SHP77 (cell line): ENCODE measurements around the gene PVALEF.
A peak's percentile ranks its signal among the peaks of the same experiment; 100 is the strongest.

Source experiments
- DNase-seq, 2 experiments: peaks; one replicate each; lab custom pipeline; 2025; lab: John Stamatoyannopoulos, UW

The PVALEF gene

GRCh38 chr17:81196505-81197408, 31.4 kb downstream of the PVALEF start:
- no peak for DNase-seq

DNA sequence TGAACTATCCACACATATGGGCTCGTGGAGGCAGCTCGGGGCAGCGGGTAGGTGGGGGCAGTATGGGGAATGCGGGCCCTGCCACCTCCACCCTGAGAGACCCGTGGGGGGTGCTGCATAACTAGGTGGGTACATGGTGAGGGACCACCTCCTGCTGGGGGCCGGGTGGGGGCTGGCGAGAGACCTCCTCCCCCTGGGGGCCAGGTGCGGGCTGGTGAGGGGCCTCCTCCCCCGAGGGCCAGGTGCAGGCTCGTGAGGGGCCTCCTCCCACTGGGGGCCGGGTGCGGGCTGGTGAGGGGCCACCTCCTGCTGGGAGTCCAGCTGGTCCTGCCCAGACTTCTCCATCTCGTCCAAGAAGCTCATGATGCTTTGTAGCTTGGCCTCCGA, 32.1 kb downstream of the PVALEF start:
- DNase-seq, result no peak

- no peak for DNase-seq
These were observed 32.7 kb downstream of the PVALEF start for GRCh38 chr17:81197831-81198490.

DNA sequence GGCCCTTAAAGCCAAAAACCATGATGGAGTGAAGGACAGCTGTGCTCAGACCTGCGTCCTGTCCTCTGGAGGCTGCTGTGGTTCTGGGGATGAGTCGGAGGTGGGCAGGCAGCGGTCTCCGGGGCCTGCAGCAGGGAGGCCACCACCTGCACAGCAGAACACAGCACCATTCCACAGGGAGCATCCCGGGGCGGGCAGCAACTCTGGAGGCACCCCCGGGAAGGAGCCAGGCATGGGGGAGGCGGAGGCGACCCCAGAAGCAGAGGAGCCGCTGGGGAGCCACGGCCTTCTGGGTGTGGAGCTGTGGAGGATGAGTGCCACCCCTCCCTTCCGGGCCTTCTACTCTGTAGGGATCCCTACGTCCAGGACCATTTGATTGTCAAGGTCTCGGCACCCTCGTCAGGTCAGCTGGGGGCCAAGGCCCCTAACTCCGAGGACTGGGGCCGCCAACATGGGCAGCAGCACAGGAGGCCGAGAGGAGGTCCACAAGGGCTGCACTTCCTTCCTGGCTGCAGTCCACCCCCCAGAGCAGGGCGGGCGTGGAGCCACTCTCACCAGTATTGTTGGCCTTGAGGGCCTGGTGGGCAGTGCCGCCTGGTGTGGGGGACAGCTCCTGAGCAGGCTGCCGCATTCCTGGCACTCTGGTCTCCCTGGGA, 33.6 kb downstream of the PVALEF start:
- DNase-seq, result no peak

GRCh38 chr17:81199482-81199830, 34.1 kb downstream of the PVALEF start:
- no peak for DNase-seq

GRCh38 chr17:81200201-81200600, 34.9 kb downstream of the PVALEF start:
- no peak for DNase-seq

DNA sequence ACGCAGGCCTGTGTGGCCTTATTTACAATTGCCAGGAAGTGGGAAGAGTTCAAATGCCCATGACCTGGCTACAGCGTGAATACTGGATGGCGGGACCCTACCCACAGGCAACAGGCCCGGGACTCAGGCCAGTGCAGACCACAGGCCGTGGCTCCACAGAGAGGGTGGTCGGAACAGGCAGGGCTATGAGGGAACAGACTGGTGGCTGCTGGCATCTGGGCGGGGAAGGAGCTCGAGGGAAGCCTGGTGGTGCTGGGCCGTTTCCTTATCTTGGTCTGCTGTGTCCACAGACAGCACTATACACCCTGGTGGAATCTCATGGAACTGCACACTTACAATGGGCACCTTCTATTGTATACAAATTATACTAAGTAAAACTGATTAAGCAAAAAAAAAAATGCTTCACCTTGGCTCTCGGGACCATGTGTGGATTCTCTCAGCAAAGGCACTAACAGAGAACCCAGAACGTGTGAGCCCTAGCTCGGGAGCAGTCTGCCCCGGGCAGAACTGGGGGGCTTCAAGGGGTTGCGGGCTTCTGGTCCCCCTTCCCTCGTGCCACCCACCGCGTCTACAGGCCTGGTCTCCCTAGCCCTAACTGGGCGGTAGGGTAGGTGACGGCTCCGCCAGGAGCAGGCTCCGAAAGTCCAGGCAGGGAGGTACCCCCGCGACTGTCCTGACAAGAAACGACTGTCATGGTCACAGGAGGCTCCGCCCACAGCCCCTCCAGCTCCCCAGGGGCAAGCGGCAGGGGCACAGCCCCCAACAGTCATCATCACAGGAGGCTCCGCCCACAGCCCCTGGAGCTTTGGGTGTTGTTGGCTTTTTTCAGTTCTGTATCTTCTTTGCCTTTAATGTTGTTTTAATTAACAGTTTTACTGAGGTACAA, 35.6 kb downstream of the PVALEF start:
- DNase-seq, result peak; percentile 42 to 51

- DNase-seq, result no peak
These were observed 37.0 kb downstream of the PVALEF start for GRCh38 chr17:81202318-81202717.

DNA sequence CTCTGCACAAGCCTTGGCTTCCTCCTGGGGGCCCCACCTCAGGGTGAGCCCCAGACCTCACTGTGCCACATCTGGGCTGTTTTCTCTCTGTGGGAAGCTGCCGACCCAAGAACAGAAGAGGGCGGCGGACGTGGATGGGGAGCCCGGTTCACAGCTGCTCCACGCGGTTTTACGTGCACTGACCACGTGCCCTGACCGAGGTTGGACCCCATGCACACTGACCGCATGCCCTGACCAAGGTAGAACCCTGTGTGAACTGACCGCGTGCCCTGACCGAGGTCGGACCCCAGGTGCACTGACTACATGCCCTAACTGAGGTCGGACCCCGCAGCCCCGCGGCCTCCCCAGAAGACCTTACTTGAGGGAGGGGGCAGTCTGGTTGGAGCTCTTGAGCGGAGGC, 37.8 kb downstream of the PVALEF start:
- no peak for DNase-seq

GRCh38 chr17:81204578-81204977, 39.3 kb downstream of the PVALEF start:
- no peak for DNase-seq

DNA sequence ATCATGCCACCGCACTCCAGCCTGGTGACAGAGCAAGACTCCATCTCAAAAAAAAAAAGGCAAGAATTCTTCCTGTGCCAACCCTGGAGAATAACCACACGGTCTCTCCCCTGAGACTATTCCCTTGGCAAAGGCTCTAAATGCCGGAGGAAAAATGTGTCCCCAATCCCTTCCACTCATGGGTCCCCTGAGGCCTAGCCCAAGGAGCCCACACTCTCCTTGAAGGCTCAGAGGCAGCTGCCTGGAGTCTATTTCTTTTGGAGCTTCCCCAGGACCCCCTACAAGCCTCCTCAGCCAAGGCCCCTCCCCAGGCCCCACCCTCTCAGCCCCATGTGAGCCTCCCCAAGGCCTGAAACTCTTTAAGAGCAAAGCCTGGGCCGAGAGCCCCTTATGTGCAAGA, 40.9 kb downstream of the PVALEF start:
- no peak for DNase-seq

- no peak for DNase-seq
These were observed 41.4 kb downstream of the PVALEF start for GRCh38 chr17:81206657-81207056.

GRCh38 chr17:81207610-81208581, 42.6 kb downstream of the PVALEF start:
- DNase-seq, result peak in 1 of 2 experiments; percentile 61

GRCh38 chr17:81208651-81209050, 43.3 kb downstream of the PVALEF start:
- DNase-seq, result no peak

- no peak for DNase-seq
These were observed 43.8 kb downstream of the PVALEF start for GRCh38 chr17:81209141-81209540.

- DNase-seq, result no peak
These were observed 45.2 kb downstream of the PVALEF start for GRCh38 chr17:81210466-81210865.

- no peak for DNase-seq
These were observed 45.6 kb downstream of the PVALEF start for GRCh38 chr17:81210868-81211267.

DNA sequence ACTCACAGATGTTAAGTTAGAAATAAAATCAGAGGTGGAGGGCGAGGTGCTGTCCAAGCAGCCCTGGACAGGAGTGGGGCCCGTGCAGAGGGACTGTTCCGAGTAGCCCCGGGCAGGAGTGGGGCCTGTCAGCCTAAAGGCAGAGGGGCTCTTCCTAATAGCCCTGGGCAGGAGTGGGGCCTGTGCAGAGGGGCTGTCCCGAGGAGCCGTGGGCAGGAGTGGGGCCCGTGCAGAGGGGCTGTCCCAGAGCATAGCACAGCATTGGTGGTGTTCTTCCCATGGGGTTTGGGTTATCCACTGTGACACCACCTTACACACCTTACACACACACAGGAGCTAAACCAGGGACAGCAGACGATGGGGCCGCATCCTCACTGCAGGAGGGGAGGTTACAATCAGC, 47.1 kb downstream of the PVALEF start:
- no peak for DNase-seq

DNA sequence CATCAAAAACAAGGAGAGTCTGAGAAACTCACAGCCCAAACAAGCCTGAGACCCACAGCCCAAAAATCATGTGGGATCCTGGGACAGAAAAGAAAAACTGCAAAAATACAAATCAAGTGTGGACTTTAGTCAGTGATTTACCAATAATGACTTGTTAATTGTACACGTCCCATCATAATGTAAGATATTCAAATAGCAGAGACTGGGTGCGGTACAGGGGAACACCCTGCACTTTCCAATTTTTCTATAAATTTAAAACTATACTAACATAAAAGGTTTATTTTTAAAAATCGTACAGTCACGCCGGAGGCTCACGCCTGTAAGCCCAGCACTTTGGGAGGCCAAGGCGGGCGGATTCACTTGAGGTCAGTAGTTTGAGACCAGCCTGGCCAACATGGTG, 48.7 kb downstream of the PVALEF start:
- no peak for DNase-seq

DNA sequence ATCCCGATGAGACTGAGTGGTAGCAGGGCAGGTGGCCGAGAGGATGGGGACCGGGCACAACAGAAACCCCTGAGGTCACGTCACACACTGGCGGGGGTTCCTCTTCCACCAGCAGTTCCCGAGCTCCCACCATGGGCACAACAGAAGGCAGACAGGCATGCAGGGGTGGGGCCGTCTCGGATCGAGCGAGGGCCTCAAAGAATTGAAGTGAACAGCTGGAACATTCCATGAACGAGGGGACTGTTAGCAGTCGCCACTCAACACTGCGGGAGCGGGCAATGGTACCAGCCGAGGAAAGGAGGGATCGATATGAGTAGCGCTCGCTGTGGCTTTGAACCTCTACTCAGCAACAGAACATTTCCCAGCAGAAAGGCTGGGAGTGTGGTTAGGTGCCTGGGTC, 52.2 kb downstream of the PVALEF start:
- DNase-seq, result no peak

GRCh38 chr17:81218459-81218858, 53.2 kb downstream of the PVALEF start:
- DNase-seq, result no peak
